Stimulated activated CD8-positive, alpha-beta memory T cell treated with anti-CD3 and anti-CD28 coated beads, Interleukin-7, amount 100 ng/mL, for 1 hour (primary cell): ENCODE data around the gene NDUFB7.

Experiments
- DNase-seq, 2 donors: peaks; one replicate each; pipeline ENCODE4 v3.0.0-alpha.2; 2020; ENCODE audit warnings: low read depth in 2 of 2

NDUFB7 gene

GRCh38 chr19:14520543-14520942 lies 51.3 kb downstream of the NDUFB7 start:
- DNase-seq, result no peak

GRCh38 chr19:14519860-14520407 lies 51.9 kb downstream of the NDUFB7 start:
- no peak for DNase-seq

GRCh38 chr19:14519245-14519859 lies 52.5 kb downstream of the NDUFB7 start:
- no peak for DNase-seq

GRCh38 chr19:14517840-14518505 lies 53.9 kb downstream of the NDUFB7 start, which contains the start of gene DNAJB1:
DNAJB1 (minus strand) TSS chr19:14518397; CDS start chr19:14518349, 48 bp downstream.
- DNase-seq, result peak; percentile 37 to 40

- no peak for DNase-seq
Measured at GRCh38 chr19:14517446-14517839, 54.4 kb downstream of the NDUFB7 start.

GRCh38 chr19:14516746-14517438 lies 55.0 kb downstream of the NDUFB7 start:
- no peak for DNase-seq
